Suprapubic skin (tissue), 4 donors: ENCODE data around the gene SMIM21.

Experiments
- POLR2A ChIP-seq, 2 donors: fragments of 450-650 bp; IDR thresholded peaks; one replicate each; pipeline ENCODE4 v1.6.1; 2017; ENCODE audit warnings: antibody characterized with exemption in 2 of 2, mild to moderate bottlenecking in 2 of 2, moderate library complexity in 2 of 2
- POLR2AphosphoS5 ChIP-seq, 3 donors: sonication (generic); formaldehyde crosslinking; IDR thresholded peaks; one replicate each; pipeline ENCODE4 v1.6.1; 2017; ENCODE audit warnings: antibody characterized with exemption in 3 of 3
- TF ChIP-seq, protein P1 (sequence below), 2 donors: fragments of 200-600 bp in 1 of 2; fragments of 450-650 bp in 1 of 2; sonication (generic) in 1 of 2; IDR thresholded peaks; one replicate each; pipeline ENCODE4 v1.5.1; 2016 to 2019; ENCODE audit warnings: antibody characterized with exemption in 2 of 2, mild to moderate bottlenecking in 1 of 2, moderate library complexity in 1 of 2

GRCh38 chr18:75474332-75474731, 46.8 kb upstream of the SMIM21 start:
- TF ChIP-seq, protein P1, sequence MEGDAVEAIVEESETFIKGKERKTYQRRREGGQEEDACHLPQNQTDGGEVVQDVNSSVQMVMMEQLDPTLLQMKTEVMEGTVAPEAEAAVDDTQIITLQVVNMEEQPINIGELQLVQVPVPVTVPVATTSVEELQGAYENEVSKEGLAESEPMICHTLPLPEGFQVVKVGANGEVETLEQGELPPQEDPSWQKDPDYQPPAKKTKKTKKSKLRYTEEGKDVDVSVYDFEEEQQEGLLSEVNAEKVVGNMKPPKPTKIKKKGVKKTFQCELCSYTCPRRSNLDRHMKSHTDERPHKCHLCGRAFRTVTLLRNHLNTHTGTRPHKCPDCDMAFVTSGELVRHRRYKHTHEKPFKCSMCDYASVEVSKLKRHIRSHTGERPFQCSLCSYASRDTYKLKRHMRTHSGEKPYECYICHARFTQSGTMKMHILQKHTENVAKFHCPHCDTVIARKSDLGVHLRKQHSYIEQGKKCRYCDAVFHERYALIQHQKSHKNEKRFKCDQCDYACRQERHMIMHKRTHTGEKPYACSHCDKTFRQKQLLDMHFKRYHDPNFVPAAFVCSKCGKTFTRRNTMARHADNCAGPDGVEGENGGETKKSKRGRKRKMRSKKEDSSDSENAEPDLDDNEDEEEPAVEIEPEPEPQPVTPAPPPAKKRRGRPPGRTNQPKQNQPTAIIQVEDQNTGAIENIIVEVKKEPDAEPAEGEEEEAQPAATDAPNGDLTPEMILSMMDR (IDR thresholded peaks at IDR 0.05), result no peak
- no peak for TF ChIP-seq POLR2AphosphoS5 (IDR thresholded peaks at IDR 0.05)
- no peak for TF ChIP-seq POLR2A (IDR thresholded peaks at IDR 0.05)
